ENCODE data around the gene MMP2. TPM values are rescaled to one million over a fixed set of nuclear protein-coding genes. Genes with fewer than 3 reads are reported as not detected.
A peak's percentile ranks its signal among the peaks of the same experiment; 100 is the strongest.

MMP2 gene
- total and polyA plus RNA-seq, 3 donors from 2014 or later: 50.9 to 250 (median 111) TPM

GRCh38 chr16:55479430-55480140 is 587 bp downstream of the MMP2 start:
- Histone ChIP-seq H3K27me3 (no peaks in the 10 kb centered on the region), H3K36me3 (ENCODE audit: low read depth, missing control alignments) (no peaks in the 10 kb centered on the region), H3K4me3 (peak overlapping the region; percentile 66 to 71), H3K4me1 (peaks cover 29% of the 10 kb centered on the region), H3K27ac (peak overlapping the region; percentile 55 to 84), H3K9me3 (no peaks in the 10 kb centered on the region)
- no peak for DNase-seq
- no peak for TF ChIP-seq CTCF (IDR thresholded peaks at IDR 0.05)
- WGBS, 2 donors: 0% methylated on average over 26 to 34 of the region's 41 CpGs
- intact Hi-C loops (cut with DNase I; ENCODE audit: low total_unique reads): no loop called here

- 1 to 2% methylated on average over 10 to 25 of the region's 25 CpGs for WGBS, 2 donors
- Histone ChIP-seq H3K36me3 (ENCODE audit: low read depth, missing control alignments) (no peaks in the 10 kb centered on the region), H3K27me3 (no peaks in the 10 kb centered on the region), H3K4me3 (peak overlapping the region; percentile 66 to 71), H3K9me3 (no peaks in the 10 kb centered on the region), H3K4me1 (peaks cover 29% of the 10 kb centered on the region), H3K27ac (peak overlapping the region; percentile 55 to 84)
- peak; percentile 83 for DNase-seq
- intact Hi-C loops (cut with DNase I; ENCODE audit: low total_unique reads): no loop called here
- no peak for TF ChIP-seq POLR2A (IDR thresholded peaks at IDR 0.05)
- no peak for TF ChIP-seq CTCF (IDR thresholded peaks at IDR 0.05)
Measured at GRCh38 chr16:55480228-55480655, 1.2 kb downstream of the MMP2 start.

GRCh38 chr16:55481023-55481422 is 2.0 kb downstream of the MMP2 start:
- WGBS, 2 donors: 72 to 73% methylated on average over 4 of the region's 4 CpGs
- H3K27me3 ChIP-seq: no peaks in the 10 kb centered on the region

DNA sequence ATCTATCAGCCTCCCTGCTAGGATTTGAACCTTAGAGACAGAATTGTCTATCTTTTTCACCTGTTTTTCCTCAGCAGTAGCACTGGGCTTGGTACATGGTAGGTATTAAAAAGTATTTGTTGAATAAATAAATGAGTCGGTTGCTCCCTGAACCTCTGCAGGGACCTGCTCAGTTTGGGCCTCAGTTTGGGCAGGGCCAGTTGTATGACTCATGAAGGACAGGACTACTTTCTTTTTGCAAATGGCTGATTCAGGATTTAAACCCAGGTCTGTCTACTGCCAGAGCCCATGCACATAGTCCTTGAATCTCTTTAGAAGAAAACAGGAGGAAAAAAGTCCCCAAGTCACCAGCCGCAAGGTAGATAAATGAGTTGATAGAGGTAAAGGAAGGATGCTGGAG is 3.1 kb downstream of the MMP2 start:
- DNase-seq: no peak
- Histone ChIP-seq H3K9me3 (no peaks in the 10 kb centered on the region), H3K4me3 (no peak overlapping the region), H3K36me3 (ENCODE audit: low read depth, missing control alignments) (no peaks in the 10 kb centered on the region), H3K27me3 (no peaks in the 10 kb centered on the region), H3K27ac (no peak overlapping the region), H3K4me1 (peaks cover 23% of the 10 kb centered on the region)
- WGBS, 2 donors: 72 to 86% methylated on average over 2 of the region's 2 CpGs
- TF ChIP-seq CTCF (IDR thresholded peaks at IDR 0.05): no peak
- no peak for TF ChIP-seq POLR2A (IDR thresholded peaks at IDR 0.05)
- intact Hi-C loops (cut with DNase I; ENCODE audit: low total_unique reads): no loop called here

More at GRCh38 chr16:55481023-55481422, 2.0 kb downstream of the MMP2 start:
- no peaks in the 10 kb centered on the region for H3K9me3 ChIP-seq
- peak overlapping the region; percentile 55 to 57 for H3K27ac ChIP-seq
- peaks cover 29% of the 10 kb centered on the region for H3K4me1 ChIP-seq
- H3K4me3 ChIP-seq: peak overlapping the region; percentile 66 to 71
- DNase-seq: no peak
- intact Hi-C loops (cut with DNase I; ENCODE audit: low total_unique reads): no loop called here
- H3K36me3 ChIP-seq (ENCODE audit: low read depth, missing control alignments): no peaks in the 10 kb centered on the region
- no peak for TF ChIP-seq POLR2A (IDR thresholded peaks at IDR 0.05)
- no peak for TF ChIP-seq CTCF (IDR thresholded peaks at IDR 0.05)
